ENCODE data around the gene TMC7. TPM values are rescaled to one million over a fixed set of nuclear protein-coding genes. Genes with fewer than 3 reads are reported as not detected.

Gene TMC7
- total RNA-seq, 1 experiment from 2014 or later = 0.82 TPM

DNA sequence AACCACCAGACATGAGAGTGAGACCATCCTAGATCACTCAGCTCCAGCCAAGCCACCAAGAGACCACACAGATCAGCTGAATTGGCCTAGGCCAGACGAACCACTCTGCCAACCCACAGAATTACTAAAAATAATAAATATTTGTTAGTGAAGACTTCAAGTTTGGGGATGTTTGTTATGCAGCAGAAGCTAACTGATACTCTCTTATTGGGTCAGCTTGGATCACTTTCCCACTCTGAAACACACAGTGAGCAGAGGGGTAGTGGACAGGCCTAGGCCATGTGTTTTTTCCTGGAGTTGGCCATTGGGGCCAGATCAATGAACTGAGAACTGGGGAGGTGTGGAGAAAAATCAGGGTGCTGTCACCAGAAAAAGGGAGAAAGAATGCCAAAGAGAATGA lies 114.4 kb downstream of the TMC7 start:
- no peak for DNase-seq (ENCODE audit: low spot score)
- Histone ChIP-seq H3K27ac (ENCODE audit: low read depth, low read length, poor library complexity, severe bottlenecking) (no peak overlapping the region), H3K4me3 (ENCODE audit: low read depth, low read length, poor library complexity, severe bottlenecking) (no peak overlapping the region), H3K36me3 (ENCODE audit: insufficient read depth, low read length, poor library complexity, severe bottlenecking) (no peaks in the 10 kb centered on the region), H3K4me1 (ENCODE audit: insufficient read depth, low read length, poor library complexity, severe bottlenecking) (no peaks in the 10 kb centered on the region), H3K27me3 (replicated peaks; ENCODE audit: insufficient read depth, low read depth, low read length, poor library complexity) (no peaks in the 10 kb centered on the region), H3K9me3 (ENCODE audit: low read depth, low read length, poor library complexity, severe bottlenecking) (no peaks in the 10 kb centered on the region)
- no TSS peak for BruUV-seq (replicated peaks)
- ChIA-PET CTCF (no interaction called here), POLR2A (ENCODE audit: low non-redundant PET) (no interaction called here)
- intact Hi-C loops (cut with micrococcal nuclease; ENCODE audit: unreplicated experiment) = no loop called here
- no peak for TF ChIP-seq EZH2 (IDR thresholded peaks at IDR 0.05; ENCODE audit: borderline replicate concordance, low read depth, low read length, poor library complexity, severe bottlenecking)
- TF ChIP-seq, protein P1, sequence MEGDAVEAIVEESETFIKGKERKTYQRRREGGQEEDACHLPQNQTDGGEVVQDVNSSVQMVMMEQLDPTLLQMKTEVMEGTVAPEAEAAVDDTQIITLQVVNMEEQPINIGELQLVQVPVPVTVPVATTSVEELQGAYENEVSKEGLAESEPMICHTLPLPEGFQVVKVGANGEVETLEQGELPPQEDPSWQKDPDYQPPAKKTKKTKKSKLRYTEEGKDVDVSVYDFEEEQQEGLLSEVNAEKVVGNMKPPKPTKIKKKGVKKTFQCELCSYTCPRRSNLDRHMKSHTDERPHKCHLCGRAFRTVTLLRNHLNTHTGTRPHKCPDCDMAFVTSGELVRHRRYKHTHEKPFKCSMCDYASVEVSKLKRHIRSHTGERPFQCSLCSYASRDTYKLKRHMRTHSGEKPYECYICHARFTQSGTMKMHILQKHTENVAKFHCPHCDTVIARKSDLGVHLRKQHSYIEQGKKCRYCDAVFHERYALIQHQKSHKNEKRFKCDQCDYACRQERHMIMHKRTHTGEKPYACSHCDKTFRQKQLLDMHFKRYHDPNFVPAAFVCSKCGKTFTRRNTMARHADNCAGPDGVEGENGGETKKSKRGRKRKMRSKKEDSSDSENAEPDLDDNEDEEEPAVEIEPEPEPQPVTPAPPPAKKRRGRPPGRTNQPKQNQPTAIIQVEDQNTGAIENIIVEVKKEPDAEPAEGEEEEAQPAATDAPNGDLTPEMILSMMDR (conservative IDR thresholded peaks at IDR 0.05; ENCODE audit: low read depth, low read length) = no peak

DNA sequence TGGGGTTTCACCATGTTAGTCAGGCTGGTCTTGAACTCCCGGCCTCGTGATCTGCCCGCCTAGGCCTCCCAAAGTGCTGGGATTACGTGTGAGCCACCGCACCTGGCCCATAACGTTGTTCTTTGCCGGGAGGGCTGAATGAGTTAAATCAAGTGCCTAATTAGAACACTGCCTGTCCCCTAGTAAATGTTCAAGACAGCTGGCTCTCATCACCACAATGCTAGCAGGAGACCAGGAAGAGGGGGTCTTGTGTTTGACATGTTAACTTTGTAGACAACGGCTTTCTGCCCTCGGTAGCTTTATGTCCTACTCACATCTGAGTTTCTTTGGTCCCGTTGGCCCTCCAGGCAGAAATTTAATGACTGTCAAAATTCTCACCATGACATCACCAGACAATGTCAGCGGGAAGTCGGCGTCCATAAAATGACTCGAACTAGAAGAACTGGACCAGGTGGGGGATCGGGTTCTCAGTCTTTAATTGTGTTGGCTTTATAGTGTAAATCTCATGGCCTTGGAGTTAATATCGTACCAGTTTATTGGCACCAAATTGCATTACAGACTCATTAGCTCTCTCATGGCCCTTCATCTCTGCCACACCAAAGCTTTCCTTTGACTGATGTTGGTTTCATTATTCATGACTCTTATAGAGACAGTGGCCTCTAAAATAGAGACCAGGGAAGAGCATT lies 118.6 kb downstream of the TMC7 start:
- intact Hi-C loops (cut with micrococcal nuclease; ENCODE audit: unreplicated experiment) = no loop called here
- no peak overlapping the region for H3K4me3 ChIP-seq (ENCODE audit: low read depth, low read length, poor library complexity, severe bottlenecking)
- ChIA-PET POLR2A (ENCODE audit: low non-redundant PET) (no interaction called here), CTCF (interaction anchor here (0.7 kb wide), 1 partner anchor 17 kb away, joined by 3 read pairs; no protein-coding TSS in a partner anchor)
- BruUV-seq (replicated peaks) = no TSS peak
- H3K9me3 ChIP-seq (ENCODE audit: low read depth, low read length, poor library complexity, severe bottlenecking) = no peaks in the 10 kb centered on the region
- H3K27ac ChIP-seq (ENCODE audit: low read depth, low read length, poor library complexity, severe bottlenecking) = no peak overlapping the region
- no peaks in the 10 kb centered on the region for H3K36me3 ChIP-seq (ENCODE audit: insufficient read depth, low read length, poor library complexity, severe bottlenecking)
- DNase-seq (ENCODE audit: low spot score) = no peak
- H3K27me3 ChIP-seq (replicated peaks; ENCODE audit: insufficient read depth, low read depth, low read length, poor library complexity) = no peaks in the 10 kb centered on the region
- no peaks in the 10 kb centered on the region for H3K4me1 ChIP-seq (ENCODE audit: insufficient read depth, low read length, poor library complexity, severe bottlenecking)
- TF ChIP-seq, protein P1 (conservative IDR thresholded peaks at IDR 0.05; ENCODE audit: low read depth, low read length) = no peak
- TF ChIP-seq EZH2 (IDR thresholded peaks at IDR 0.05; ENCODE audit: borderline replicate concordance, low read depth, low read length, poor library complexity, severe bottlenecking) = no peak

DNA sequence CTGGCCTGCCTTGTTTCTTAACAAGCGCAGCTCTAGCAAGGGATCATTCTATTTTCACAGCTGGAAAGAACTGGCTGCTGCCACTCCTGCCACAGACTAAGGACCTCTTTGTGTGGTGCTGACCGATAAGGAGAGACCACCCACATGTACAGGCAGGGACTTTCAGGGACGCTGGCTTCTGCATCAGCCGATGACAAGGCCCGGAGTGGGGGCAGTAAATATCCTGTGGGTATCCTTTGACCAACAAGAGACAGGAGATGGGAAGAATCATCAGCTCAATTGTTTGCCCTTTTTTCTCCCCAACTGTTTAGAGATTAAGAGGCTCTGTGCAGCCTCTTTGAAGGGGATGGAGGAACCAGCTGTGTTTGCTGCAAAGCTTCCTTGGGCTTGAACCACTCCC lies 120.9 kb downstream of the TMC7 start:
- H3K4me1 ChIP-seq (ENCODE audit: insufficient read depth, low read length, poor library complexity, severe bottlenecking) = no peaks in the 10 kb centered on the region
- H3K27me3 ChIP-seq (replicated peaks; ENCODE audit: insufficient read depth, low read depth, low read length, poor library complexity) = no peaks in the 10 kb centered on the region
- DNase-seq (ENCODE audit: low spot score) = no peak
- H3K27ac ChIP-seq (ENCODE audit: low read depth, low read length, poor library complexity, severe bottlenecking) = no peak overlapping the region
- POLR2A ChIA-PET (ENCODE audit: low non-redundant PET) = no interaction called here
- CTCF ChIA-PET = no interaction called here
- intact Hi-C loops (cut with micrococcal nuclease; ENCODE audit: unreplicated experiment) = no loop called here
- BruUV-seq (replicated peaks) = no TSS peak
- H3K9me3 ChIP-seq (ENCODE audit: low read depth, low read length, poor library complexity, severe bottlenecking) = no peaks in the 10 kb centered on the region
- TF ChIP-seq EZH2 (IDR thresholded peaks at IDR 0.05; ENCODE audit: borderline replicate concordance, low read depth, low read length, poor library complexity, severe bottlenecking) = no peak
- TF ChIP-seq, protein P1 (conservative IDR thresholded peaks at IDR 0.05; ENCODE audit: low read depth, low read length) = no peak
- H3K36me3 ChIP-seq (ENCODE audit: insufficient read depth, low read length, poor library complexity, severe bottlenecking) = no peaks in the 10 kb centered on the region
- no peak overlapping the region for H3K4me3 ChIP-seq (ENCODE audit: low read depth, low read length, poor library complexity, severe bottlenecking)

Data from A673 (cell line).